IPS-NIHi7 (cell line): ENCODE results near the gene TMPRSS2.

Experiments
- DNase-seq: peaks from one replicate; pipeline ENCODE4 v3.0.0; 2012; ENCODE audit warnings: mixed read lengths; ENCODE audit errors: extremely low spot score

TMPRSS2 gene

DNA sequence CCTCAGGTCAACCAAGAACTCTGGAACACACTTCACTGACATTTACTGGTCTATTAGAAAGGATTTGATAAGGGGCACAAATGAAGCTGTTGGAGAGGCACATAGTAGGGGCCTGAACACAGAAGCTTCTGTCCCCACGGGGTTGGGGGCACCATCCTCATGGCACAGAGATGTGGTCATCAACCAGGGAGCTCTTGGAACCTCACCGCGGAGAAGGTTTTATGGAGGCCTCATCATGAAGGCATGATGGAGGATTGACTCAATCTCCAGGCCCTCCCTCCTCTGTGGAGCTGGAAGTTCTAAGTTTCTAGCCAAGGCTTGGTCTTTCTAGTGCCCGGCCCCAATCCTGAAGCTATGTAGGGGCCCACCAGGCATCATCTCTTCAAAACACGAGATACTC, 58.3 kb downstream of the TMPRSS2 start:
- DNase-seq = no peak

DNA sequence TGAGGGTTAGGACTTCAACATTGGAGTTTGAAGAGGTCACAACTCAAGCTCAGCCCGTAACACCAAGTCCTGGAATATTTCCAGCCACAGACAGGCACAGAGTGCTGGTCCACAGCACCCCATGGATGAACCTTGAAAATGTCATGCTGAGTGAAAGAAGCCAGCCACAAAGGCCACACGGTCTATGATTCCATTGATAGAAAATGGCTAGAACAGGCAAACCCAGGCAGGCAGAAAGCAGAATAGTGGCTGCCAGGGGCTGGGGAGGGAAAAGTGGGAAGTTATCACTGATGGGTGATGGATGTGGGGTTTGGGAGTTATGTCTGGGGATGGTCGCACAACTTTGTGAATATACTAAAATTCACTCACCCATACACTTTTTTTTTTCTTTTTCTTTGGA, 60.6 kb downstream of the TMPRSS2 start:
- DNase-seq = no peak

DNA sequence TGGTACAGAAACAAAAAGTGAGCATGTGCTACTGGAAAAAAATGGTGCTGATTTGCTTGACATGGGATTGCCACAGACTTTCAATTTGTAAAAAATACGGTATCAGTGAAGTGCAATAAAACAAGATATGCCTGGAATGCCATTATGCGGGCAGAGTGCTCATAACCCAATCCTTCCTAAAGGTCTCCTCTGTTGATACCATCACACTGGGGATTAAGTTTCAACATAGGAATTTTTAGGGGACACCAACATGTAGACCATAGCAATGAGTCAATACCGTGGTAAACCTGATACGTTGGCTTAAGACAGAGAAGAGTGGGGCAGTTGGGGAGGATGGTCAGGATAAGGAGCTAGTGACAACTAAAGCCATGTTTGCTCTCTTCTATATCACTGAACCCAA, 61.4 kb downstream of the TMPRSS2 start:
- no peak for DNase-seq

DNA sequence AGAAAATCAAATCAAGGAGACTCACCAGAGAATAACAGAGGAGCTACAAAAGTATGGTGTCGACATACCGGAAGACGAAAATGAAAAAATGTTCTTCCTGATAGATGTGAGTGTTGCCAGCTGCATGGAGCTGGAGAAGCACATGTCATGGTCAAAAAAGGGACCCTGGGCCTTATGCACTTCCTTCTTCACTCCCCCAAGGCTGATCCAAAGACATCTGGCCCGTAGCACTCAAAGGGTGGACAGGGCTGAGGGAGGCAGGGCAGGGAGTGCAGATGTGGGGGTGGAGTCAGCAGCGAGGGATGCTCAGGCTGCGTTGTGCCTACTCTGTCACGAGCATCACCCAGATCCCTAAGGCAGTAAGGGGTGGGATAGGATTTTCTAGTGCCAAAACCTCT, 62.5 kb downstream of the TMPRSS2 start:
- DNase-seq = no peak

DNA sequence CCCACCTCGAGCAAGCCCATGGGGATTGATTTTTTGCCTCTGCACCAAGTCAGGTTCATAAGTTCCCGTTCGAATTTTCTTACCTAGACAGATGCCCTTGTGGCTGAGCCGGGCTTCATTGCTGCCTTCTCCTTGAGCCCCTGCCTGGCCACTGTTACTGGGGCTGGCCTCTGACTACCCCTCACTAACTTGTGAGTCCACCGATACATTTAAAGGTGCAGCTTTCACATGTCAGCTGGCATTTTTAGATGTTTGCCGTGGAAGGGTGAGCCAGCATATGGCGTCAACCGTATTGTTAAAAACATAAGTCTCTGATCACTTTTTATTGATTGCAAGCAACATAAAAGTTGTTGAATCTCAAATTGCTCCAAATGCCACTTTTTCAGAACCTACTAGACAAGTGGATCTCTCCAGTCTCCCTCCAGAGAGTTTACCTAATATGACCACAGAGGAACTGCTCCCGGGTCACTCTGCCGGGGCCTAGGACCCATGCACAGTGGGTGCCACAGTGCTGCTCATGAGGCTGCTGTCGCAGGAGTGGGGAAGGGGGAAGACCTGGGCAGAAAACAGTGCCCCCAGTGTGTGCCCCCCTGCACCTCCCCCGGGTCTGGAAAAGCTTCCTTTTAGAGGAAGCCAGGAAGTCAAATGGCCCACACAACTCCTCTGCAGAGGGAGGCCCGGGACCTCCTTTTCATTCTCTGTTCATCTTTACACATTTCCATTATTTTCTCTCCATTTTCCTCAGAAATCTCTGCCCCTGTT, 63.1 kb downstream of the TMPRSS2 start:
- no peak for DNase-seq

GRCh38 chr21:41443562-41443961, 64.4 kb downstream of the TMPRSS2 start:
- no peak for DNase-seq

GRCh38 chr21:41442481-41443186, 65.3 kb downstream of the TMPRSS2 start:
- no peak for DNase-seq

DNA sequence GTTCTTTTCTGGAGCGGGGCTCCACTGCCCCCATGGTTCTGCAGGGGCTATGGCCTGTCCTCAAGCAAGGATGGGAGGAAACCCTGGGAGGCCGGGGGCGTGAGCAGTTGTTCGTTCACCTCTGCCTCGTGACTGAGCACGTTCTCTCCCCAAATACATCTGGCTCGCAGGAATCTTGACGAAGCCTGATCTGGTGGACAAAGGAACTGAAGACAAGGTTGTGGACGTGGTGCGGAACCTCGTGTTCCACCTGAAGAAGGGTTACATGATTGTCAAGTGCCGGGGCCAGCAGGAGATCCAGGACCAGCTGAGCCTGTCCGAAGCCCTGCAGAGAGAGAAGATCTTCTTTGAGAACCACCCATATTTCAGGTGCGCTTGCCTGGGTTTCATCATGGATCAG, 66.4 kb downstream of the TMPRSS2 start:
- no peak for DNase-seq

DNA sequence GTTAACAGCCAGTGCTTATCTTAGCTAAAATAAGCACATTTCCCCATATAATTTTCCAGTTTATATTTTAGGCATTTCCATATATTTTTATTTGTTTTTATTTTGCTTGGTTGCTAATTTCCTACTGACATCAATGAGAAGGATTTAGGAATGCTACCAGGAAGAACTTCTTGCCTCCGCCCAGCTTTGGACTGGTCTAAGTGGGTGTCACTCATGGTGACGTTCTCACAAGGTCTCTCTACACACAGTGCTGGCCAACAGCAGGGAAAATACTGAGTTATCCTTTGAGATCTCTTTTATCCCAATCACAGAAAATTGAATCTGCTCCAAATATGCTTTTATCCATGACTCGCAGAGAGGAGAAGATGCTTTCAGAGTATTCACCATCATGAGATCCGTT, 68.7 kb downstream of the TMPRSS2 start:
- DNase-seq = no peak

DNA sequence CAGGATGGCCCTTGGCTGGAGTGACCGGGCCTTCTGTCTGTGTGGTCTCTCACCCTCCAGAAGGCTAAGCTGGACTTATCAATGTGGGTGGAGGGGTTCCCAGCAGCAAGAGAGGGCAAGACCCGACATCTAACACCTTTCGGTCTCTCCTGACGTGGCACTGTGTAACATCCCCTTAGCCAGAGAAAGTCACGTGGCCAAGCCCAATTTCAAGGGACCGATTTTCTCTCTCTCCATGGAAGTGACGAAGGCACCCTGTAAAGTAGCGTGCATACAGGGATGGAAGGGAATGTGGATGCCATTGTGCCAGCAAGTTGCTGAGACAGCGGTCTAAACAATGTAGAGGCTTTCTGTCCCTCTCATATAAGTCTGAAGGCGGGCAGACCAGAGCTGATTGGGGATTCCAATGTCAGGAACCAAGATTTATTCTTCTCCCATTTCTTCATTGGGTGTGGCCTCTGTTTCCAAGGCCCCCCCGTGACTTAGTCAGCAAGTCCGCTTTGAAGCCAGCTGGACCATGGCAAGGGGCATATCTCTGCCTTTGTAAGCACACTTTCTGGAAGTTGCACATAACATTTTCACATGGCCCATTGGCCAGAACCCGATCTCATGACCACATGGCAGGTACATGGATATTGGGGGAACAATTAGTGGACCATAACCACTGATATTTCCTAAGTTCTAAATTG, 69.4 kb downstream of the TMPRSS2 start:
- no peak for DNase-seq

DNA sequence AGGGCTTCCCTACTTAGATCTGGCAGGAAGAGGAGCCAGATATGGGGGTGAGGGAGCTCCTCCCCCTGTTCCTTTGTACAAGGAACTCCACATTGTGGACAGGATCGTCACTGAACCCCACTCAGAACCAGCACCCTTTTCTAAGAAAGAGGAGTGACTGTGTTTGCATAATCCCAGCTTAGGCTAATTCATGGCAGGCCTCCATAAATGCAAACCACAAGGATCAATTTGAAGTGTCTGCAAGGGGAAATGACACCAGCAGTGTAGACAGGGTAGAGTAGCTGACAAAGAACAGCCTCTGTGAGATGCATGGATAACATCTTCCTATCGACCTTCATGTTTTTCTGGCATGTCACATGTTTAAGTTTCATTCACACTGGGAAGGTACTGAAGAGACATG, 70.2 kb downstream of the TMPRSS2 start:
- no peak for DNase-seq

DNA sequence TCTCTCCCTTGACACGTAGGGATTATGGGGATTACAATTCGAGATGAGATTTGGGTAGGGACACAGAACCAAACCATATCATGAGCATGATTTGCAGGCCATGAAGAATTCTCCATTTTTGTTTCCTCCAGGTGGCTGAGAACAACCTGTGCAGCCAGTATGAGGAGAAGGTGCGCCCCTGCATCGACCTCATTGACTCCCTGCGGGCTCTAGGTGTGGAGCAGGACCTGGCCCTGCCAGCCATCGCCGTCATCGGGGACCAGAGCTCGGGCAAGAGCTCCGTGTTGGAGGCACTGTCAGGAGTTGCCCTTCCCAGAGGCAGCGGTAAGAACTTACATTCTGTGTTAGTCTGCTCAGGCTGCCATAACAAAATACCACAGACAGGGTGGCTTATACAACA, 72.3 kb downstream of the TMPRSS2 start:
- DNase-seq = no peak

DNA sequence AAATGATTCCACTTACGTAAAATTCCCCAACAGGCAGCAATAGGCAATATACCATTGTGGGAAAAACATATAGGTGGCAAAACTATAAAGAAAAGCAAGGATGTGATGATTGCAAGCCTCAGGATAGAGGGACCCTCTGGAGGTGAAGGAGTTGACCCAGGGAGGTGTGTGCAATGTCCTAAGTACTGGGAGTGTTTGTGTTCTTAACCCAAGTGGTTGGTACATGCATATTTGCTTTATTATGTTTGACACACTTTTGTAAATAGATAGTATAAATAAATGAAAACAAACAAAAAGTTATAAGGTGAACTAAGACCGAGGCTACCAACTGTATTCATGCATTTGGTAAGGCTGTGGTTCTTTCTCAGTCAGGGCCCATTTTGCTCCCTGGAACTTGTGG, 74.4 kb downstream of the TMPRSS2 start:
- DNase-seq = no peak

DNA sequence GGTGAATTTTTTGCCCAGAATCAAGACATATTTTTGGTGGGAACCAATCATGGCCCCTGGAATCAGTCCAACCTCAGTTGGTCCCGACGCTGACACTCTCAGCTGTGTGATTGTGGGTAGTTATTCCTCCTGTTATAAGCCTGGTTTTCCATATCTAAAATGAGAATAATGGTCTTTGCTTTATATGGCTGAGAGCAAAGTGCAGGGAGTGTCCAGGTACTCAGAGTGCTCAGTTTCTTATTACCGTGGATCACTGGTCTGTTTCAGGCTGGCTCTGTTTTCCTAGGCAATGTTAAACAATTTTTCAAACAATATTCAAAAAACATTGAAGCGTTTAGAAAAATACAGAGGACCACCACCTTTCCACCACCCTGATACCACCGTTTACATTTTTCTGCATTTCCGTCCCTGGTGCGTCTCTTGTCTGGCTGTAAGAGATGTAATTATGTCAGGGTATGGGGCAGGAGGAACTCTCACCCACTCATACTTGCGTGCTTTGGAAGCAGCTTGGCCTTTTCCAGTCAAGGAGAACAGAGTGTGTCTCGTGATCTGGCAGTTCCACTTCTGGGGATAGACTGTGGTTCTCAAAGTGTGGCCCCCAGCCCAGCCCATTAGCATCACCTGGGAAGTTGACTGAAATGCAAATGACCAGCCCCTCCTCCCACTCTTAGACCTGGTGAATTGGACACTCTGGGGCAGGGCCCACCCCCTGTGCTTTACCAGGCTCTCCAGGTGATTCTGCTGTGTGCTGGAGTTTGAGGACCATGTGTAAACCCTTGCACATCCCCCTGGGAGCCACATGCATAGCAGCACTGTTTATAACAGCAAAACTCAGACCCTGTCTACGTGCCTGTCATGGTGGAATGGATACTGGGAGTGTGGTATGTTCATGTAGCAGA, 75.1 kb downstream of the TMPRSS2 start:
- no peak for DNase-seq

DNA sequence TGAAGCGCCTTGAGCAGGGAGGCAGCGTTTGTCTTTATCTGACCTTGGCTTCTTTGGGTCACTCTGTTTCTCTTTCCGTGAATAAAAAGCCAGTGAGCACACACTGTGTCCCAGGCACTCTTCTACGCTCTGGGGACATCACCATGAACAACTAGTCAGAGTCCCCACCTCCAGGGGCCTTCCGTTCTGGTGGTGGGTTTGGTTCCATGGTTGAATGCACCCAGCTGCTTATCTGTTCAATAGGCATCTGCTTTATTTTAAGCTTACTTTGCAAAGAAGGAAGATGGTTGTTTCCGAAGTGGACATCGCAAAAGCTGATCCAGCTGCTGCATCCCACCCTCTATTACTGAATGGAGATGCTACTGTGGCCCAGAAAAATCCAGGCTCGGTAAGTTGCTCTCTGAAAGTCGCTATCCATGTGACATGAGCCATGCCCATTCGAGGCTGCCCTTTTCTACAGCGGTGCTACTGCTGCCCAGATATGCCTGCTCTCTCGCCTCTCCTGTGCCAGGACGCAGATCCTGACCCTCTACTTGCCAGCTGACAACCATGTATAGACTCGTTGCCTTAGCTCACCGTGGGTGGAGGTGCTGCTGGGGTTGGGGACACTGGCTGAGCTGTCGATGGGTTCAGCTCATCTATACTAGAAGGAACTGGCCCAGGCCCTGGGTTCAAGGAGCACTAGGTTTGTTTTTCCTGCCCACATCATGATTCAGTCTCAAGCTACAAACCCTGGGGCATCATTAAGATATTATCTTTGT, 76.0 kb downstream of the TMPRSS2 start:
- no peak for DNase-seq

- DNase-seq = no peak
Measured at GRCh38 chr21:41429925-41430491, 78.0 kb downstream of the TMPRSS2 start.

DNA sequence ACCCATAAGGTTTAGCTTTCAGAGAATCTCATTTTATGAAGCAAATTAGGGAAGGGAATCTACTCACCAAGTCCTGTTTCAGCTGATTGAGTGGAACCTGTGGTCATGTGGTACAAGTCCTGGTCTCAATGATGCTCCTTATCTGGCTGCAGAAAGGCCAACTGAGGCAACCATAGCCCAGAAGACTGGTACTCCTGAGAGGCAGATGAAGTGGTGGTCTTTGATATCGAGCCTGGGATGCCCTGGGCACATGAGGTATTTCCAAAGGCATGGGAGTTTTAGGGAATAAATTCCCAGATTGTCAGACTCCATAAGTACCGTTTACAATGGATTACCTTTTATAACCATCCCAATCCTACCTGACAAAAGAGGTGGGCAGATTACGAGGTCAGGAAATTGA, 78.7 kb downstream of the TMPRSS2 start:
- no peak for DNase-seq

- no peak for DNase-seq
Measured at GRCh38 chr21:41428847-41429246, 79.1 kb downstream of the TMPRSS2 start.

DNA sequence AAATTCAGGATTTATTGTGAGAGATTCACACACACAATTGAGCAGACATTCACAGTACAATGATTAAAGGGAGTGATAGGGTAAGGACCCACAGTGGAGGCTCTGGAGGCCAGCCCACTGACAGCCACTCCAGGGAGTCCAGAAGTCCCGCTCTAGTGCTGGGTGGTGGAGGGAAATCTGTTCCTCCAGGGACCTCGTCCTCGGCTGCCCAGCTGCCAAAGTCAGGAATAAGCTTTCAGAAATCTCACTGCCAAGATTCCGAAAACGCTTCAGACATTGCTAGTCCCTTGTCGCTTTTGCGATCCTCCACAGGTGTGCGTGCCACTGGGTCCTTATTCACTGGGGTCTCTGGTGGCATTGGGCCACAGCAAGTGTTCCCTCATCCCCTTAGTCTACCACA, 79.6 kb downstream of the TMPRSS2 start:
- no peak for DNase-seq

DNA sequence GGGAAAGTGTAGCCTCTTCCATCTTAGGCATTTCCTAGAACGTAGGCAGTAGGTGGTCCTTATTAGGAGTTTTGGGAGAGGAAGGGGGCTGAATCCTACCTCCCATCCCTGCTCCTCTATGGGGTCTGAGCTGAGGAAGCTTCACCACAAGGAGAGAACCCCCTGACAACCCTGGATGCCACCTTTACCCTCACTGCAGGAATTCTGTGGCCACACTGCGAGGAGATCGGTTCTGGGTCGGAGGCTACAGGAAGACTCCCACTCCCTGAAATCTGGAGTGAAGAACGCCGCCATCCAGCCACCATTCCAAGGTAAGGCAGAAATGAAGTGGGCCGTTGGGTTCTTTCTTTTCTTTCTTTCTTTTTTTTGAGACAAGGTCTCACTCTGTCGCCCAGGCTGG, 80.4 kb downstream of the TMPRSS2 start:
- DNase-seq = no peak
